ENCODE measurements around the gene CYB5R3.

The CYB5R3 gene

DNA sequence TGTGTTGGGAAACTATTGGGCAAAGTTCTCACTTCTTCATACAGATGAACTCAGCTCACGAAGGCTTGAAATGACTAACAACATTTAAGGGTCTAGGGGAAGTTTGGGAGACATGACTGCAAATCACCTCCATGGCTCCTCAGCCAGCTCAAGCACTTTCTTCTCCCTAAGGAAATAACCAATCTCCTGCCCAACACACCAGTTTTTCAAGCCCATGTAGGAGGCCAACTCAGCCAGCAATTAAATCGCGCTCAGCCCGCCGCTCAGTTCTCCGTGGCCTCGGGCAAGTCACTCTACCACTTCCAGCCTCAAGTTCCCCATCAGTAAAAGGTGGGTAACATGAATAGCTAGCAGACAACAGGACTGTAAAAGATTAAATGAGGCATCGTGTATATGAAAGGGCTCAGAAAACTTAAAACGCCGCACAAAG is 35.3 kb downstream of the CYB5R3 start:
- Histone ChIP-seq H3K27ac (replicated peaks) (peak overlapping the region; percentile 99), H3K27me3 (ENCODE audit: insufficient read depth, poor library complexity, severe bottlenecking) (no peaks in the 10 kb centered on the region), H3K4me3 (replicated peaks; ENCODE audit: insufficient read depth, low read length) (peak overlapping the region; percentile 69)
- peak in 1 of 2 experiments; percentile 44 for DNase-seq (ENCODE audit: low read depth in 1 of 2, low spot score in 1 of 2)
- TF ChIP-seq, protein P1, sequence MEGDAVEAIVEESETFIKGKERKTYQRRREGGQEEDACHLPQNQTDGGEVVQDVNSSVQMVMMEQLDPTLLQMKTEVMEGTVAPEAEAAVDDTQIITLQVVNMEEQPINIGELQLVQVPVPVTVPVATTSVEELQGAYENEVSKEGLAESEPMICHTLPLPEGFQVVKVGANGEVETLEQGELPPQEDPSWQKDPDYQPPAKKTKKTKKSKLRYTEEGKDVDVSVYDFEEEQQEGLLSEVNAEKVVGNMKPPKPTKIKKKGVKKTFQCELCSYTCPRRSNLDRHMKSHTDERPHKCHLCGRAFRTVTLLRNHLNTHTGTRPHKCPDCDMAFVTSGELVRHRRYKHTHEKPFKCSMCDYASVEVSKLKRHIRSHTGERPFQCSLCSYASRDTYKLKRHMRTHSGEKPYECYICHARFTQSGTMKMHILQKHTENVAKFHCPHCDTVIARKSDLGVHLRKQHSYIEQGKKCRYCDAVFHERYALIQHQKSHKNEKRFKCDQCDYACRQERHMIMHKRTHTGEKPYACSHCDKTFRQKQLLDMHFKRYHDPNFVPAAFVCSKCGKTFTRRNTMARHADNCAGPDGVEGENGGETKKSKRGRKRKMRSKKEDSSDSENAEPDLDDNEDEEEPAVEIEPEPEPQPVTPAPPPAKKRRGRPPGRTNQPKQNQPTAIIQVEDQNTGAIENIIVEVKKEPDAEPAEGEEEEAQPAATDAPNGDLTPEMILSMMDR (IDR thresholded peaks at IDR 0.05; ENCODE audit: insufficient read depth, low read length), result no peak
- TF ChIP-seq POLR2AphosphoS5 (IDR thresholded peaks at IDR 0.05; ENCODE audit: low read depth) (no peak), GABPA (IDR thresholded peaks at IDR 0.05; ENCODE audit: low read depth) (no peak), SPI1 (IDR thresholded peaks at IDR 0.05; ENCODE audit: borderline replicate concordance, low read depth) (no peak)
- TF ChIP-seq, protein P2, sequence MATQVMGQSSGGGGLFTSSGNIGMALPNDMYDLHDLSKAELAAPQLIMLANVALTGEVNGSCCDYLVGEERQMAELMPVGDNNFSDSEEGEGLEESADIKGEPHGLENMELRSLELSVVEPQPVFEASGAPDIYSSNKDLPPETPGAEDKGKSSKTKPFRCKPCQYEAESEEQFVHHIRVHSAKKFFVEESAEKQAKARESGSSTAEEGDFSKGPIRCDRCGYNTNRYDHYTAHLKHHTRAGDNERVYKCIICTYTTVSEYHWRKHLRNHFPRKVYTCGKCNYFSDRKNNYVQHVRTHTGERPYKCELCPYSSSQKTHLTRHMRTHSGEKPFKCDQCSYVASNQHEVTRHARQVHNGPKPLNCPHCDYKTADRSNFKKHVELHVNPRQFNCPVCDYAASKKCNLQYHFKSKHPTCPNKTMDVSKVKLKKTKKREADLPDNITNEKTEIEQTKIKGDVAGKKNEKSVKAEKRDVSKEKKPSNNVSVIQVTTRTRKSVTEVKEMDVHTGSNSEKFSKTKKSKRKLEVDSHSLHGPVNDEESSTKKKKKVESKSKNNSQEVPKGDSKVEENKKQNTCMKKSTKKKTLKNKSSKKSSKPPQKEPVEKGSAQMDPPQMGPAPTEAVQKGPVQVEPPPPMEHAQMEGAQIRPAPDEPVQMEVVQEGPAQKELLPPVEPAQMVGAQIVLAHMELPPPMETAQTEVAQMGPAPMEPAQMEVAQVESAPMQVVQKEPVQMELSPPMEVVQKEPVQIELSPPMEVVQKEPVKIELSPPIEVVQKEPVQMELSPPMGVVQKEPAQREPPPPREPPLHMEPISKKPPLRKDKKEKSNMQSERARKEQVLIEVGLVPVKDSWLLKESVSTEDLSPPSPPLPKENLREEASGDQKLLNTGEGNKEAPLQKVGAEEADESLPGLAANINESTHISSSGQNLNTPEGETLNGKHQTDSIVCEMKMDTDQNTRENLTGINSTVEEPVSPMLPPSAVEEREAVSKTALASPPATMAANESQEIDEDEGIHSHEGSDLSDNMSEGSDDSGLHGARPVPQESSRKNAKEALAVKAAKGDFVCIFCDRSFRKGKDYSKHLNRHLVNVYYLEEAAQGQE (IDR thresholded peaks at IDR 0.05; ENCODE audit: insufficient replicate concordance, low read depth), result no peak

GRCh38 chr22:42612336-42612735 is 36.9 kb downstream of the CYB5R3 start:
- H3K4me3 ChIP-seq (replicated peaks; ENCODE audit: insufficient read depth, low read length), result no peak overlapping the region
- no peak for DNase-seq (ENCODE audit: low read depth in 1 of 2, low spot score in 1 of 2)
- H3K27ac ChIP-seq (replicated peaks), result no peak overlapping the region
- H3K27me3 ChIP-seq (ENCODE audit: insufficient read depth, poor library complexity, severe bottlenecking), result no peaks in the 10 kb centered on the region
- TF ChIP-seq, protein P1 (IDR thresholded peaks at IDR 0.05; ENCODE audit: insufficient read depth, low read length), result no peak
- TF ChIP-seq, protein P2 (IDR thresholded peaks at IDR 0.05; ENCODE audit: insufficient replicate concordance, low read depth), result no peak
- TF ChIP-seq POLR2AphosphoS5 (IDR thresholded peaks at IDR 0.05; ENCODE audit: low read depth) (no peak), SPI1 (IDR thresholded peaks at IDR 0.05; ENCODE audit: borderline replicate concordance, low read depth) (no peak), GABPA (IDR thresholded peaks at IDR 0.05; ENCODE audit: low read depth) (no peak)

- DNase-seq (ENCODE audit: low read depth in 1 of 2, low spot score in 1 of 2), result no peak
- TF ChIP-seq GABPA (IDR thresholded peaks at IDR 0.05; ENCODE audit: low read depth), result no peak
- no peaks in the 10 kb centered on the region for H3K27me3 ChIP-seq (ENCODE audit: insufficient read depth, poor library complexity, severe bottlenecking)
Measured at GRCh38 chr22:42611051-42611450, 38.1 kb downstream of the CYB5R3 start.

GRCh38 chr22:42610186-42610585 is 39.0 kb downstream of the CYB5R3 start:
- Histone ChIP-seq H3K4me3 (replicated peaks; ENCODE audit: insufficient read depth, low read length) (no peak overlapping the region), H3K27ac (replicated peaks) (peak overlapping the region; percentile 12; the same call in 1 of the 2 replicates), H3K27me3 (ENCODE audit: insufficient read depth, poor library complexity, severe bottlenecking) (no peaks in the 10 kb centered on the region)
- TF ChIP-seq, protein P2 (IDR thresholded peaks at IDR 0.05; ENCODE audit: insufficient replicate concordance, low read depth), result no peak
- TF ChIP-seq, protein P1 (IDR thresholded peaks at IDR 0.05; ENCODE audit: insufficient read depth, low read length), result no peak
- TF ChIP-seq POLR2AphosphoS5 (IDR thresholded peaks at IDR 0.05; ENCODE audit: low read depth), result no peak
- no peak for TF ChIP-seq SPI1 (IDR thresholded peaks at IDR 0.05; ENCODE audit: borderline replicate concordance, low read depth)
- TF ChIP-seq GABPA (IDR thresholded peaks at IDR 0.05; ENCODE audit: low read depth), result no peak
- no peak for DNase-seq (ENCODE audit: low read depth in 1 of 2, low spot score in 1 of 2)

More at GRCh38 chr22:42611051-42611450, 38.1 kb downstream of the CYB5R3 start:
- Histone ChIP-seq H3K27ac (replicated peaks) (no peak overlapping the region; the same call in 1 of the 2 replicates), H3K4me3 (replicated peaks; ENCODE audit: insufficient read depth, low read length) (no peak overlapping the region)
